Uterus (tissue), 4 donors: ENCODE data around the gene ZMIZ2. TPM values are rescaled to one million over a fixed set of nuclear protein-coding genes. Genes with fewer than 3 reads are reported as not detected.

Experiments used
- DNase-seq, 2 donors: peaks; one replicate each; pipeline ENCODE4 v3.0.0-alpha.2; 2019 to 2020
- H3K27ac ChIP-seq, 2 donors: fragments of 200-600 bp; sonication (generic); 1 replicate in 1 of 2; 2 replicates in 1 of 2; pipeline ENCODE4 v1.5.1; 2016 to 2018
- H3K27me3 ChIP-seq, 2 donors: fragments of 200-600 bp; sonication (generic); one replicate each; pipeline ENCODE4 v1.5.1; 2018 to 2019; ENCODE audit warnings: control low read depth in 1 of 2
- H3K36me3 ChIP-seq, 2 donors: fragments of 200-600 bp; sonication (generic); one replicate each; pipeline ENCODE4 v1.5.1; 2019; ENCODE audit warnings: control low read depth in 1 of 2
- H3K4me1 ChIP-seq, 2 donors: fragments of 200-600 bp; sonication (generic); one replicate each; pipeline ENCODE4 v1.5.1; 2018 to 2019; ENCODE audit warnings: control low read depth in 1 of 2
- H3K4me3 ChIP-seq, 2 donors: fragments of 200-600 bp; sonication (generic); 1 replicate in 1 of 2; 2 replicates in 1 of 2; pipeline ENCODE4 v1.5.1; 2018 to 2019; ENCODE audit warnings: mild to moderate bottlenecking in 1 of 2
- H3K9me3 ChIP-seq, 2 donors: fragments of 200-600 bp; sonication (generic); one replicate each; pipeline ENCODE4 v1.5.1; 2019; ENCODE audit warnings: control low read depth in 1 of 2
- CTCF ChIP-seq, 4 experiments: fragments of 200-600 bp in 2 of 4; fragments of 450-650 bp in 2 of 4; sonication (generic) in 2 of 4; IDR thresholded peaks; one replicate each; pipeline ENCODE4 v1.5.1; 2016 to 2019; ENCODE audit warnings: antibody characterized with exemption in 4 of 4, mild to moderate bottlenecking in 2 of 4, moderate library complexity in 1 of 4
- POLR2A ChIP-seq, 2 donors: fragments of 450-650 bp; IDR thresholded peaks; one replicate each; pipeline ENCODE4 v1.6.1; 2016; ENCODE audit warnings: antibody characterized with exemption in 2 of 2, mild to moderate bottlenecking in 1 of 2, moderate library complexity in 1 of 2
- intact Hi-C: fragments of 100-400 bp; cut with DNase I; formaldehyde crosslinking; loops from one replicate; pipeline ENCODE4 v1.15.1; 2023; ENCODE audit warnings: low total_unique reads
- total RNA-seq, 4 donors: library from RNA; depleted of rRNA in 3 of 4; stranded (reverse); fragments of >200 nt in 3 of 4; gene quantifications; one replicate each; pipeline versions ENCODE4 v1.1.0 to v1.2.4, GENCODE V29; 2014 to 2023
- donor health status: DM: yes; HTN: yes; CAD: no.

Gene ZMIZ2
- total RNA-seq, 4 donors from 2014 or later = 2.8 to 97.0 (median 12.2) TPM

GRCh38 chr7:44733708-44734481 is 14.8 kb upstream of the ZMIZ2 start:
- no peak for DNase-seq
- H3K4me3 ChIP-seq = no peak overlapping the region
- H3K4me1 ChIP-seq = no peaks in the 10 kb centered on the region
- no peak for TF ChIP-seq POLR2A (IDR thresholded peaks at IDR 0.05)
- no peak for TF ChIP-seq CTCF (IDR thresholded peaks at IDR 0.05)
- H3K36me3 ChIP-seq = no peaks in the 10 kb centered on the region
- no peaks in the 10 kb centered on the region for H3K27me3 ChIP-seq
- intact Hi-C loops = no loop called here
- H3K27ac ChIP-seq = no peak overlapping the region
- no peaks in the 10 kb centered on the region for H3K9me3 ChIP-seq

- no peaks in the 10 kb centered on the region for H3K4me1 ChIP-seq
- no peaks in the 10 kb centered on the region for H3K9me3 ChIP-seq
- H3K4me3 ChIP-seq = no peak overlapping the region
- DNase-seq = no peak
- H3K27ac ChIP-seq = no peak overlapping the region
- TF ChIP-seq CTCF (IDR thresholded peaks at IDR 0.05) = no peak
- TF ChIP-seq POLR2A (IDR thresholded peaks at IDR 0.05) = no peak
- H3K36me3 ChIP-seq = no peaks in the 10 kb centered on the region
- no peaks in the 10 kb centered on the region for H3K27me3 ChIP-seq
- intact Hi-C loops = no loop called here
These were observed 13.1 kb upstream of the ZMIZ2 start for GRCh38 chr7:44735403-44736165.

- no peak for DNase-seq
- Histone ChIP-seq H3K27ac (no peak overlapping the region), H3K4me3 (no peak overlapping the region), H3K4me1 (no peaks in the 10 kb centered on the region), H3K9me3 (no peaks in the 10 kb centered on the region), H3K36me3 (no peaks in the 10 kb centered on the region), H3K27me3 (no peaks in the 10 kb centered on the region)
- no peak for TF ChIP-seq POLR2A (IDR thresholded peaks at IDR 0.05)
- TF ChIP-seq CTCF (IDR thresholded peaks at IDR 0.05) = no peak
- intact Hi-C loops = no loop called here
These were observed 11.8 kb upstream of the ZMIZ2 start for GRCh38 chr7:44736896-44737295.

DNA sequence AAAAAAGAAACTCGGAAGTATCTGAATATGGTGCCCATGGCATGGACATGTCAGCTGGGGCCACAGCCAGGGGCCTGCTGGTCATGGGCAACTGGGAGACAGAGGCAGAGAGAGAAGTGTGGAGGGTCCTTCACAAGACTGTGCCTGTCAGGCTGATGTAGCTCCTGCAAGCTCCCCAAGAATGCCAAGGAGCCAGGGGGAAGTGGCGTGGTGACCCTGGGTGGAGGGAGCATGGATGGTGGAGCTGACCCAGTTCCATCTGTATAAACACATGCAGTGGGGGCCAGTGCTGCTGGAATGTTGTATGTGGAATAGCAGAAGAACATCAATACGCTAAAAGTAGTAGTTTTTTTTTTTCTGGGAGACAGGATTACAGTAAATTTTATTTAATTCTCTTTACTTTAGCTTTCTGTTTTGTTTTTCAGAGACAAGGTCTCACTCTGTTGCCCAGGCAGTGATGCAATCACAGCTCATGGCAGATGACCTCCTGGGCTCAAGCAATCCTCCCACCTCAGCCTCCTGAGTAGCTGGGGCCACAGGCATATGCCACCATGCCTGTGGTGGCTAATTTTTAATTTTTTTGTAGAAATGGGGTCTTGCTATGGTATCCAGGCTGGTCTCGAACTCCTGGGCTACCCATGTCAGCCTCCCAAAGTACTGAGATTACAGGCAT is 10.5 kb upstream of the ZMIZ2 start:
- TF ChIP-seq CTCF (IDR thresholded peaks at IDR 0.05) = no peak
- no peak for TF ChIP-seq POLR2A (IDR thresholded peaks at IDR 0.05)
- H3K36me3 ChIP-seq = no peaks in the 10 kb centered on the region
- DNase-seq = no peak
- H3K9me3 ChIP-seq = no peaks in the 10 kb centered on the region
- no peaks in the 10 kb centered on the region for H3K27me3 ChIP-seq
- no peak overlapping the region for H3K4me3 ChIP-seq
- intact Hi-C loops = no loop called here
- H3K4me1 ChIP-seq = no peaks in the 10 kb centered on the region
- no peak overlapping the region for H3K27ac ChIP-seq
